ENCODE data around the gene ZNF865. TPM values are rescaled to one million over a fixed set of nuclear protein-coding genes. Genes with fewer than 3 reads are reported as not detected.

The ZNF865 gene
- polyA plus RNA-seq, 1 donor (not counting 4 experiments of a cell fraction or from before 2014, with no cell fraction given), result 1.1 TPM

- no peaks in the 10 kb centered on the region for H3K9me1 ChIP-seq (ENCODE audit: control insufficient read depth, extremely low read depth, insufficient read depth, low read length)
- no peak for DNase-seq (ENCODE audit: low read depth, low spot score)
- FAIRE-seq, result no peak
- no peaks in the 10 kb centered on the region for H4K20me1 ChIP-seq (ENCODE audit: control insufficient read depth, extremely low read depth, insufficient read depth, low read length)
- peak overlapping the region; percentile 64 for H3K27ac ChIP-seq (ENCODE audit: control insufficient read depth, insufficient read depth, low read length)
- peak overlapping the region; percentile 74 to 92 (median 90) for H3K4me3 ChIP-seq (ENCODE audit: control insufficient read depth in 2 of 3, extremely low read depth in 1 of 3, insufficient read depth in 2 of 3, low read depth in 1 of 3, low read length in 3 of 3)
- peak overlapping the region; percentile 90 for H3K4me2 ChIP-seq (ENCODE audit: control insufficient read depth, extremely low read depth, insufficient read depth, low read depth, low read length)
- H3K27me3 ChIP-seq (ENCODE audit: control insufficient read depth, extremely low read depth, insufficient read depth, low read length), result no peaks in the 10 kb centered on the region
- H3K9me3 ChIP-seq (ENCODE audit: control insufficient read depth, low read depth, low read length), result no peaks in the 10 kb centered on the region
- H2AFZ ChIP-seq (ENCODE audit: control insufficient read depth, low read length), result no peak overlapping the region
- peaks cover 41% of the 10 kb centered on the region for H3K4me1 ChIP-seq (ENCODE audit: control insufficient read depth, extremely low read depth, insufficient read depth, low read length)
- peak overlapping the region; percentile 88 for H3K9ac ChIP-seq (ENCODE audit: control insufficient read depth, extremely low read depth, insufficient read depth, low read length)
- TF ChIP-seq CTCF (optimal IDR thresholded peaks at IDR 0.05 in 1 of 3, IDR thresholded peaks at IDR 0.05 in 1 of 3, conservative IDR thresholded peaks at IDR 0.05 in 1 of 3; ENCODE audit: extremely low read depth in 1 of 3, insufficient read depth in 2 of 3, low read length in 3 of 3), result no peak
- no peak for TF ChIP-seq EZH2 (IDR thresholded peaks at IDR 0.05; ENCODE audit: low read length)
- H3K36me3 ChIP-seq (ENCODE audit: control insufficient read depth in 2 of 2, extremely low read depth in 1 of 2, insufficient read depth in 2 of 2, low read length in 2 of 2), result peaks cover 8 to 14% of the 10 kb centered on the region in 2 experiments
- dilution Hi-C loops (cut with MboI; ENCODE audit: extremely low pct_ligation_motif_present, low sequenced_read_pairs), result no loop called here
- peaks cover 34% of the 10 kb centered on the region for H3K79me2 ChIP-seq (ENCODE audit: control insufficient read depth, insufficient read depth, low read length)
These were observed 38.4 kb downstream of the ZNF865 start for GRCh38 chr19:55643887-55644176.

- H3K9ac ChIP-seq (ENCODE audit: control insufficient read depth, extremely low read depth, insufficient read depth, low read length), result peak overlapping the region; percentile 88
- DNase-seq (ENCODE audit: low read depth, low spot score), result no peak
- peak overlapping the region; percentile 74 to 92 (median 90) for H3K4me3 ChIP-seq (ENCODE audit: control insufficient read depth in 2 of 3, extremely low read depth in 1 of 3, insufficient read depth in 2 of 3, low read depth in 1 of 3, low read length in 3 of 3)
- no peaks in the 10 kb centered on the region for H4K20me1 ChIP-seq (ENCODE audit: control insufficient read depth, extremely low read depth, insufficient read depth, low read length)
- H3K36me3 ChIP-seq (ENCODE audit: control insufficient read depth in 2 of 2, extremely low read depth in 1 of 2, insufficient read depth in 2 of 2, low read length in 2 of 2), result peaks cover 8 to 14% of the 10 kb centered on the region in 2 experiments
- TF ChIP-seq EZH2 (IDR thresholded peaks at IDR 0.05; ENCODE audit: low read length) (no peak), CTCF (optimal IDR thresholded peaks at IDR 0.05 in 1 of 3, IDR thresholded peaks at IDR 0.05 in 1 of 3, conservative IDR thresholded peaks at IDR 0.05 in 1 of 3; ENCODE audit: extremely low read depth in 1 of 3, insufficient read depth in 2 of 3, low read length in 3 of 3) (no peak)
- no peak overlapping the region for H2AFZ ChIP-seq (ENCODE audit: control insufficient read depth, low read length)
- H3K79me2 ChIP-seq (ENCODE audit: control insufficient read depth, insufficient read depth, low read length), result peaks cover 34% of the 10 kb centered on the region
- dilution Hi-C loops (cut with MboI; ENCODE audit: extremely low pct_ligation_motif_present, low sequenced_read_pairs), result no loop called here
- H3K27me3 ChIP-seq (ENCODE audit: control insufficient read depth, extremely low read depth, insufficient read depth, low read length), result no peaks in the 10 kb centered on the region
- H3K27ac ChIP-seq (ENCODE audit: control insufficient read depth, insufficient read depth, low read length), result peak overlapping the region; percentile 64
- H3K9me1 ChIP-seq (ENCODE audit: control insufficient read depth, extremely low read depth, insufficient read depth, low read length), result no peaks in the 10 kb centered on the region
- H3K4me2 ChIP-seq (ENCODE audit: control insufficient read depth, extremely low read depth, insufficient read depth, low read depth, low read length), result peak overlapping the region; percentile 90
- no peaks in the 10 kb centered on the region for H3K9me3 ChIP-seq (ENCODE audit: control insufficient read depth, low read depth, low read length)
- no peak for FAIRE-seq
- H3K4me1 ChIP-seq (ENCODE audit: control insufficient read depth, extremely low read depth, insufficient read depth, low read length), result peaks cover 41% of the 10 kb centered on the region
These were observed 38.9 kb downstream of the ZNF865 start for GRCh38 chr19:55644191-55644833.
